Measurements from ENCODE around the gene SEMA4C.

Gene SEMA4C

GRCh38 chr2:96828874-96829273 is 41.0 kb downstream of the SEMA4C start:
- TF ChIP-seq CTCF (IDR thresholded peaks at IDR 0.05) = no peak

GRCh38 chr2:96828436-96828835 is 41.4 kb downstream of the SEMA4C start:
- no peak for TF ChIP-seq CTCF (IDR thresholded peaks at IDR 0.05)

GRCh38 chr2:96826546-96827278 is 43.2 kb downstream of the SEMA4C start:
- TF ChIP-seq CTCF (IDR thresholded peaks at IDR 0.05) = no peak

- TF ChIP-seq CTCF (IDR thresholded peaks at IDR 0.05) = no peak
These were observed 44.8 kb downstream of the SEMA4C start for GRCh38 chr2:96825057-96825456.

GRCh38 chr2:96824079-96824870 is 45.6 kb downstream of the SEMA4C start:
- TF ChIP-seq CTCF (IDR thresholded peaks at IDR 0.05) = no peak

GRCh38 chr2:96823198-96823597 is 46.7 kb downstream of the SEMA4C start:
- TF ChIP-seq CTCF (IDR thresholded peaks at IDR 0.05) = no peak

- no peak for TF ChIP-seq CTCF (IDR thresholded peaks at IDR 0.05)
These were observed 47.1 kb downstream of the SEMA4C start for GRCh38 chr2:96822786-96823185.

Data from LNCAP (cell line).